ENCODE results near the gene CTLA4.

DNA sequence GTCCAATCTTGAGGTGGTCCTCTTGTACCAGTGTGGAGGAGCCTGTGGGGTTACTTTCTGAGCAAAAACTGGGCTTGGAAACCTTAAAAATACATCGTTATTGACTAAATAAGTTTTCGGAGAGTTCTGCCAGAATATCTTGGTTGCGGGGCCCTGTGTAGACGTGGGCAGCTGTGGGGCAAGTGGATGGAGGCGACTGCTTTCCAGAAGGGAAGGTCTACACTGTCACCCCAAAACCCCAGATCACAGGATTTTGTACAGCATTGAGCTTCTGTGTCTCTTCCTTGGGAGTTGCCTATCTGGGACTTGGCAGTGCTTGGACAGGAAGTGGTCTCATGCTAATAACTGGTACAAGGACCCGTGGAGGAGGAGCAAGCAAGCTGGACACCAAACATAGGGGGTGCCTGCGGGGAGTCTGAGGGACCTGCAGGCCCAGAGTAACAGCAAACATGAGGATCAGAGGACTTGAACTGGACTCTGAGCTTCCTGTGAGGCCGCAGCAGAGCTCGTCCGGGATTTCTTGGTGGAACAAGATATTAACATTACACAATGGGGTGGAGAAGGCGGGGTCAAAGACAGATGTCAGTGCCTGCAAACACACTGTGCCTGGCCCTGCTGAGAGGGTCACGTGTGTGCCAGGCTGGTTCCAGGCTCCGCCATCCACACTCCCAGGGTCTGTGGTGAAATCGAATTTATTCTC lies 48.0 kb upstream of the CTLA4 start:
- TF ChIP-seq POLR2AphosphoS5 (IDR thresholded peaks at IDR 0.05): no peak
- TF ChIP-seq POLR2A (IDR thresholded peaks at IDR 0.05): no peak
